Measurements from ENCODE around the gene AKNAD1.

GRCh38 chr1:108808438-108808837 is 48.5 kb downstream of the AKNAD1 start:
- TF ChIP-seq CTCF (IDR thresholded peaks at IDR 0.05; ENCODE audit: low read depth, low read length) (no peak), POLR2A (IDR thresholded peaks at IDR 0.05; ENCODE audit: extremely low read depth, insufficient read length) (no peak), MYC (IDR thresholded peaks at IDR 0.05; ENCODE audit: low read depth, low read length) (no peak), MAX (IDR thresholded peaks at IDR 0.05; ENCODE audit: low read depth, low read length) (no peak)
